GM19463 (cell line): ENCODE data around the gene TCF7L1.
"Not testable (repeated sequence)": the region's sequence is repeated elsewhere in the genome, so short reads cannot be mapped to it uniquely, and the experiment has no call there.

ENCODE experiments used
- ATAC-seq: cut with Tn5 transposase; IDR thresholded peaks from one replicate; pipeline ENCODE4 v1.9.1; 2021; ENCODE audit warnings: mild to moderate bottlenecking, moderate library complexity; ENCODE audit not compliant: unreplicated experiment

The TCF7L1 gene

GRCh38 chr2:85132834-85133637, at the start of gene TCF7L1:
TCF7L1 (plus strand) TSS chr2:85133392; CDS start chr2:85133685, 293 bp downstream.
- ATAC-seq = no peak

- no peak for ATAC-seq
Observed at GRCh38 chr2:85085563-85085962, 47.6 kb upstream of the TCF7L1 start.

- ATAC-seq = no peak
Observed at GRCh38 chr2:85087541-85087940, 45.7 kb upstream of the TCF7L1 start.

- no peak for ATAC-seq
Observed at GRCh38 chr2:85088921-85089320, 44.3 kb upstream of the TCF7L1 start.

- ATAC-seq = no peak
Observed at GRCh38 chr2:85089585-85089984, 43.6 kb upstream of the TCF7L1 start.

- ATAC-seq = no peak
Observed at GRCh38 chr2:85091838-85092237, 41.4 kb upstream of the TCF7L1 start.

- no peak for ATAC-seq
Observed at GRCh38 chr2:85095094-85095493, 38.1 kb upstream of the TCF7L1 start.

- ATAC-seq = no peak
Observed at GRCh38 chr2:85096616-85097015, 36.6 kb upstream of the TCF7L1 start.

- ATAC-seq = no peak
Observed at GRCh38 chr2:85104228-85104627, 29.0 kb upstream of the TCF7L1 start.

- no peak for ATAC-seq
Observed at GRCh38 chr2:85106489-85107180, 26.6 kb upstream of the TCF7L1 start.

- no peak for ATAC-seq
Observed at GRCh38 chr2:85110991-85111560, 22.1 kb upstream of the TCF7L1 start.

- ATAC-seq = no peak
Observed at GRCh38 chr2:85111819-85112281, 21.3 kb upstream of the TCF7L1 start.

- no peak for ATAC-seq
Observed at GRCh38 chr2:85112906-85113625, 20.1 kb upstream of the TCF7L1 start.

GRCh38 chr2:85114586-85115330, 18.4 kb upstream of the TCF7L1 start:
- ATAC-seq = no peak

GRCh38 chr2:85116207-85116606, 17.0 kb upstream of the TCF7L1 start:
- no peak for ATAC-seq

GRCh38 chr2:85119900-85120299, 13.3 kb upstream of the TCF7L1 start:
- no peak for ATAC-seq

- no peak for ATAC-seq
Observed at GRCh38 chr2:85120363-85120762, 12.8 kb upstream of the TCF7L1 start.

- not testable (repeated sequence) for ATAC-seq
Observed at GRCh38 chr2:85126462-85126861, 6.7 kb upstream of the TCF7L1 start.

GRCh38 chr2:85129861-85130260, 3.3 kb upstream of the TCF7L1 start:
- no peak for ATAC-seq

- ATAC-seq = no peak
Observed at GRCh38 chr2:85130407-85130806, 2.8 kb upstream of the TCF7L1 start.
